ENCODE results near the gene HMG20B.

Gene HMG20B

DNA sequence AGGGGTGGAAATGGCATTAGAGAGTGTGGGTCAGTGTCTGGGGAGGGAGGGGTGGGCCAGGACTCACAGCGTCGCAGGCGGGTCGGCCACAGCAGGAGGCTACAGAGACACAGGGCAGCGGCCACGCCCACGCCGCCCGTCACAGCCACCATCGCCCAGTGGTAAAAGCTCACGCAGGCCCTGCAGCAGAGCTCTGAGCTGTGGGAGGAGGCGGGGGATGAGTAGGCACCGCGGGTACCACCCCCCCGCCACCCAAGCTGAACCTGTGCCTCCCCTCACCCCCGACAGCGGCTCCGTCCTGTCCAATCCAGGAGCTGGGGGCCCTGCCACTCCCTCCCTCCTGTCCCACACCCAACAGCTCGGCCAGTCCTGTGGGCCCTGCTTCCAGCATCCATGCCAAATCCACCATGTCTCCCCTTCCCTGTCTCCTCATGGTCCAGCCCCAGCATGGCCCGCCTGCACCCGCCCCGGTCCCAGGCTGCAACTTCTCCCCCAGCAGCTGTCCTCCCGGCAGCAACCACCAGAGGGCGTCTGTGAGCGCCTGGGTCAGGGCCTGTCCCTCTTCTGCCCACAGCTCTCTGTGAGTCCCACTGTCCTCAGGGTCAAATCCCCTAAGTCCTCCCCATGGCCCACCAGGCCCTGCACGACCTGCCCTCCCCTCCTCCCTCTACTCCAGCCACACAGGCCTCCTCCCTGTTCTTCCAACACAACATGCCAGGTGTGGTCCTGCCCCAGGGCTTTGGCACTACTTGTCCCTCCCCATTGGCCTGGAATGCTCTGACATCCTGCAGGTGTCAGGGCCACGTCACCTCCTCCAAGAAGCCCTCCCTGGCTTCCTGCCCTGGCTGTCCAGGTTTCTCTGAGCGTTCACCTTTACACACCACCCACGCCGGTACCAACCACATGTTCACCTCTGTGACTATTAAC, 27.7 kb upstream of the HMG20B start:
- Mint-ChIP-seq H3K4me1 (peaks cover 10% of the 10 kb centered on the region), H3K27ac (peak overlapping the region; percentile 70), H3K36me3 (ENCODE audit: low read depth) (peaks cover 5% of the 10 kb centered on the region), H3K4me3 (no peak overlapping the region), H3K9me3 (no peaks in the 10 kb centered on the region), H3K27me3 (no peaks in the 10 kb centered on the region)
- DNase-seq: peak; percentile 90
- ATAC-seq: peak; percentile 52

DNA sequence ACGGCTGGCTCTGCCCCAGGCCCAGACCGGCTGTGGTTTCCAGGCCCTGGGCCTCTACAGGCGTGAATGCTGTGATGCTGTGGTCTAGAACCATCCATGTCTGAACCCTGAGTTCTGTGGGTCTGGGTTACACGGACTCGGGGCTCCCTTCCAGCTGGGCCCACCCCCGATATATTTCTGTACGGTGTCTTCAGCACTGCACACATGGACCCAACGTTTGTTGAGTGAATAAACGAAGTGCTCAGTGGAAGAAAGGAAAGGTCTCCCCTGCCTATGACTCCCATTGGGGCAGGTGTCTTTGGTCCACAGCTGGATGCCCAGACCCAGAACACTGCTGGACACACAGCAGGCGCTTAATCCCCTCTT, 27.1 kb upstream of the HMG20B start:
- Mint-ChIP-seq H3K36me3 (ENCODE audit: low read depth) (peaks cover 3% of the 10 kb centered on the region), H3K4me3 (no peak overlapping the region), H3K4me1 (peaks cover 10% of the 10 kb centered on the region), H3K27me3 (no peaks in the 10 kb centered on the region), H3K9me3 (no peaks in the 10 kb centered on the region), H3K27ac (peak overlapping the region; percentile 46)
- ATAC-seq (no peak), DNase-seq (no peak)

DNA sequence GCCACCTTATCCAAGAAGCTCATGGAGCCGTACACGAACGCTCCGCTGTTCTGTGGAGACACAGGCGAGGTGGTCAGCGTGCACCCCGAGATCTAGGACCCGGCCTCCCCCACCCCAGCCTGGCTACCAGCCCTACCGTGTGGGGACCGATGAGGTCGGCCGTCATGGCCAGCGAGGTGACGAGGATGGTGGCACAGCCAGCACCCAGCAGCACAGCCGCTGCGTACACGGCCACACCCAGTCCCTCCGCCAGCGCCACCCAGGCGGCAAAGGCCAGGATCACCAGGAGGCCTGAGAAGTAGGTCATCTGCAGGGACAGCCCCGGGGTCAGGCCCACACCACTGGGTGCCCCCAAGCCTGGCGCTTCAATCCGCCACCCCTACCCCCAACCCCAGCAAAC, 26.6 kb upstream of the HMG20B start:
- Mint-ChIP-seq H3K36me3 (ENCODE audit: low read depth) (peaks cover 3% of the 10 kb centered on the region), H3K9me3 (no peaks in the 10 kb centered on the region), H3K4me1 (peaks cover 14% of the 10 kb centered on the region), H3K4me3 (no peak overlapping the region), H3K27me3 (no peaks in the 10 kb centered on the region), H3K27ac (peak overlapping the region; percentile 46)
- no peak for ATAC-seq
- no peak for DNase-seq

DNA sequence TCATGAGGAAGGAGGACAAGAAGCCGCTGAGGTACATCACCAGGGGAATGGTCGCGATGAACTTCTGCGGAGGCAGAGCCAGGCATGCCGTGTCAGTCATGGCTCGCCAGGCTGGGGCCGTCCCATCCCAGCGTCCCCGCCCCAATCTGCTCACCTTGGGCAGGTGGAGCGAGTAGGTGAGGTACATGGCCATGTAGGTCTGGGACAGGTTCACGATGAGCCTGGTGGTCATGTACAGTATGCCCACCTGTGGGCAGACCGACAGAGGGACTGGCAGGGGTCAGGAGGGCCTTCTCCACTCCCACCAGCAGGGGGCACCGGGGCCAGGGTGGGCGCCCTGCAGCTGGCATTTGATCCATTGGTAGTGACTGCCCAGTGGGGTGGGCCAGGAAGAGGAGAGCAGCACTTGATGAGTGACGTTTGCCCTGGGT, 25.4 kb upstream of the HMG20B start:
- no peak for ATAC-seq

DNA sequence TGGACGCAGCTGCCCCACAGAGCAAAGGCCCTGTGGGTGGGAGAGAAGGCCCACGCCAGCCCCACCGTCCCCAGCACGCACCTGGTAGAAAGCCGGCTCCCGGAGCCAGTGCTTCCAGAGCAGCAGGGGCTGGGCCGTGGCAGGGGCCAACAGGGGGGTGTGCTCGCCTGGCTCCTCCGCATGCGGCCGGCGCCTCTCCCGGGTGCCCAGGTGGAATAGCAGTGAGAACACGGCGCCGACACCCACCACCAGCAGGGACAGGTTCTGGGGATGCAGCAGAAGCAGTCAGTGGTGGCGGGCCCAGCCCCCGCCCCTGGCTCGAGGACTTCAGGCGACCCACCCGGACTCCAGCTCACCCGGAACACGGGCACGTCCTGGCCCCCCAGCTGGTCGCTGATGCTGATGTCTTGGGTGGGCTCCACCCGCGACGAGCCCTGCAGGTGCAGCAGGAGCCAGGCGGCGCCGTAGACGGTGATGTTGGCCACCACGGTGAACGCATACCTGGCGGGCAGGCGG, 24.9 kb upstream of the HMG20B start:
- Mint-ChIP-seq H3K4me1 (peaks cover 23% of the 10 kb centered on the region), H3K9me3 (no peaks in the 10 kb centered on the region), H3K36me3 (ENCODE audit: low read depth) (peaks cover 3% of the 10 kb centered on the region), H3K4me3 (no peak overlapping the region), H3K27ac (no peak overlapping the region), H3K27me3 (no peaks in the 10 kb centered on the region)
- ATAC-seq (no peak), DNase-seq (no peak)

More for the DNA sequence above, 25.4 kb upstream of the HMG20B start:
- Mint-ChIP-seq H3K27me3 (no peaks in the 10 kb centered on the region), H3K27ac (no peak overlapping the region), H3K36me3 (ENCODE audit: low read depth) (peaks cover 3% of the 10 kb centered on the region), H3K4me1 (peaks cover 18% of the 10 kb centered on the region), H3K4me3 (no peak overlapping the region), H3K9me3 (no peaks in the 10 kb centered on the region)
- peak; percentile 60 for DNase-seq

DNA sequence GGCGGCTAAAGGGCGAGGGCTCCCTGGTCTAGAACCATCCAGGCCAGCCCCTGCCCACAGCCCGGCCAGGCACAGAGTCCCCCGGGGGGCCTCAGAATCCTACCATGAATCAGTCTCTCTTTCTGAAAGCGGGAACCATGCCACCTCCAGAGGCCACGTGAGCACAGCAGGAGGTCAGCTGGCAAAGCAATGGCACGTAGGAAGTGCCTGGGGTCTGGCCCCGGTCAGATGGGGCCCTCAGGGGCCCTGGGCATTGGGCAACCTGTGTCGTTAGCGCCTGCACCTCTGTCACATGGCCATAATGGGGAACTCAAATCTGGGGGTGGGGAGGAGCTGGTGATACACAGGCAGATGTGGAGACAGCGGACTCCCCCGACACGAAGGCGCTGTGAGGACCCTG, 24.1 kb upstream of the HMG20B start:
- Mint-ChIP-seq H3K27ac (no peak overlapping the region), H3K27me3 (no peaks in the 10 kb centered on the region), H3K36me3 (ENCODE audit: low read depth) (peaks cover 3% of the 10 kb centered on the region), H3K4me3 (no peak overlapping the region), H3K9me3 (no peaks in the 10 kb centered on the region), H3K4me1 (peaks cover 27% of the 10 kb centered on the region)
- no peak for DNase-seq
- ATAC-seq: no peak

DNA sequence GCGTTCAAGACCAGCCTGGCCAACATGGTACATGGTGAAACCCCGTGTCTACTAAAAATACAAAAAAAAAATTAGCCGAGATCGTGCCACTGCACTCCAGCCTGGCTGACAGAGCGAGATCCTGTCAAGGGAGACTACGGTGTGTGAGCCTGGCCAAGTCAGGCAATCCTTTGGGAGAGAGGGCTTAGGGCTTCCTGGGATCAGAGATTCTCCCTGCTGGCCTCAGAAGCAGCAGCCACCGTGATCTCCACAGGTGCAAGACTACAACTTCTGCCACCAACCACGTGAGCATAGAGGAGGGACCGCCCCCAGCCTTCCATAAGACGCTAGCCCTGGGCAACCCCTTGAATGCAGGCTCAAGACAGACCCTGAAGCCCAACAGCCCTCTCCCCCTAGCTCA, 22.9 kb upstream of the HMG20B start:
- ATAC-seq (no peak), DNase-seq (no peak)
- Mint-ChIP-seq H3K4me1 (peaks cover 34% of the 10 kb centered on the region), H3K36me3 (ENCODE audit: low read depth) (peaks cover 3% of the 10 kb centered on the region), H3K27me3 (no peaks in the 10 kb centered on the region), H3K9me3 (no peaks in the 10 kb centered on the region), H3K27ac (no peak overlapping the region), H3K4me3 (no peak overlapping the region)

DNA sequence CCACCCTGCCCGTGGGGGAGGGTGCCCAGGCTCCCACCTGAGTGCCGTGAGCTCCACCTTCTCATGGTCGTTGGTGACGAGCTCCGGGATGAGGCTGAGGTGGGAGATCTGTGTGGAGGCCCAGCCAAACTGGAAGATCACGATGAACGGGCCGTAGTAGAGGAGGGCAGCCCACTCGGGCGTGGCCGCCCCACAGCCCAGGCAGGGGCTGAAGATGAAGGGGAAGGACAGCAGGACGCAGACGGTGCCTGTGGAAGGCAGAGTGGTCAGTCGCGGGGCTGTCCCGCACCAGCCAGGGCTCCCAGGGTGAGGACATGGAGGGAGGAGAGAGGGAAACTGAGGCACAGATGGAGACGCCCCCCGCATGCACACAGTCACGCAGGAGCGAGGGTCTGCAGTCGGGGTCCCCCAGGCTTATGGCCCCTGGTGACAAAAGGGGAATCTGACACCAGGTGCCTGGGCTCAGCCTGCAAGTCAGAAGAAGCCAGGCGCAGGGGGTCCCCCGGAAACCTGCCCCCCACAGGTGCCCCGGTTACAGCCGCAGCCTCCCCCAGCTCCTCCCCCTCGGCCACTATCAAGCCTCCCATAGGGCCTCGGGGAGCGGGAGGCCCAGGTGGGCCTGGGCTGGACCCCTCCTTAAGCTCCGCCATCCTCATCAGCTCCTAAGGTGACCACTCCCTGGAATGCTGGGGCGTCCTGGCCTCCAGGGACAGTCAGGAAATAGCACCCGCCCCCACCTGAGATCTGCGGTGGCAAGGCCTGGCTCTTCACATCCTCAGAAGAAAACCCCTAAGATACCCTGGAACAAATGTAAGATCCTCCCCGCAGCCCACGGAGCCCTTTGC, 21.6 kb upstream of the HMG20B start:
- Mint-ChIP-seq H3K4me1 (peaks cover 37% of the 10 kb centered on the region), H3K27ac (peak overlapping the region; percentile 31)
- ATAC-seq: no peak

DNA sequence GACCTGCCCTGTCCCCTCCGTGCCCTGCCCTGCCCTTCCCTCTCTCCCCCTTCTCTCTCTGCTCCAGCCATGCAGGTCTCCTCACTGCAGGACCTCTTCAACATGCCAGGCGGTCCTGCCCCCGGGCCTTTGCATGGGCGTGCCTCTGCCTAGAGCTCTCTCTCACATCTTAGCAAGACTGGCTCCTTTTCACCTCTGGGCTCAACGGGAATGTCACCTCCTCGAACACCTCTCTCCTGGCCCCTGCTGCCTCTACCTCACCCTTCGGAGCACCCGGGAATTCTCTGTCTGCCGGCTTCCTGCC, 21.0 kb upstream of the HMG20B start:
- H3K4me3 Mint-ChIP-seq: no peak overlapping the region
- DNase-seq (no peak), ATAC-seq (no peak)
- peaks cover 1% of the 10 kb centered on the region for H3K36me3 Mint-ChIP-seq (ENCODE audit: low read depth)
- H3K4me1 Mint-ChIP-seq: peaks cover 43% of the 10 kb centered on the region
- H3K9me3 Mint-ChIP-seq: no peaks in the 10 kb centered on the region
- no peaks in the 10 kb centered on the region for H3K27me3 Mint-ChIP-seq
- H3K27ac Mint-ChIP-seq: peak overlapping the region; percentile 31

More for the DNA sequence above, 21.6 kb upstream of the HMG20B start:
- Mint-ChIP-seq H3K4me3 (no peak overlapping the region), H3K27me3 (no peaks in the 10 kb centered on the region), H3K36me3 (ENCODE audit: low read depth) (no peaks in the 10 kb centered on the region), H3K9me3 (no peaks in the 10 kb centered on the region)
- no peak for DNase-seq

DNA sequence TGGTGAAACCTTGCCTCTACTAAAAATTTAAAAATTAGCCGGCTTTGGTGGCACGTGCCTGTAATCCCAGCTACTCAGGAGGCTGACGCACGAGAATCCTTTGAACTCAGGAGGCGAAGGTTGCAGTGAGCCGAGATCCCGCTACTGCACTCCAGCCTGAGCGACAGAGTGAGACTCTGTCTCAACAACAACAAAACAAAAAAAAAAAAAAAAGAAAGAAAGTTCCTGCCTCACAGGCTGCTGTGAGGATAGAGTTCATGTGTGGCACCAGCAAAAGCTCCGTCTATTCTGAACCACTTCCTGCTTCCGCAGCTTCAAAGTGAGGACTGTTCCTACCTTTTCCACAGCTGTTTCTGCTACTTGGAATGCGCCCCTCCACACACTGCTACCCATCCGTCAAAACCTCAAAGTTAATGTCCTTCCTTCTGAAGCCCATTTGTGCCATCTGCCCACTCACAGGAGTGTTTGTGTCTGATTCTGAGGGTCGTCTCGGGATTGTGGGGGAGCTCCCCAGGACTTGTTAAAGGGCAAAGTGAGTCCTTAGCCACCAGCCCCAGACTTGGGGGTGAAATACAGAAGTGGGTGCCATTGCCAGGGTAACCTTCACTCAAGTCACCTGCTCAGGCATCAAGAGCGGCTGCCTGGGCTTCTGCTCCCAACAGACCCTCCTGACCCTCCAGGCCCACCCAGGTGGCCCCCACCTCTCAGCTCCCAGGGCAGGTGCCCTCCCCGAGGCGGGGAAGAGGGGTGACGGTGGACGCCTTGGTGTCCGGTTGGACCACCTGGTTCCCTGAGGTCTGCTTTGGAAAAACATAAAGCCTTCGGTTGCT, 18.3 kb upstream of the HMG20B start:
- H3K4me1 Mint-ChIP-seq: peaks cover 52% of the 10 kb centered on the region
- no peak for DNase-seq
- no peaks in the 10 kb centered on the region for H3K9me3 Mint-ChIP-seq
- H3K4me3 Mint-ChIP-seq: peak overlapping the region; percentile 99
- H3K27me3 Mint-ChIP-seq: no peaks in the 10 kb centered on the region
- H3K36me3 Mint-ChIP-seq (ENCODE audit: low read depth): peaks cover 2% of the 10 kb centered on the region
- peak overlapping the region; percentile 80 for H3K27ac Mint-ChIP-seq
- ATAC-seq: no peak

DNA sequence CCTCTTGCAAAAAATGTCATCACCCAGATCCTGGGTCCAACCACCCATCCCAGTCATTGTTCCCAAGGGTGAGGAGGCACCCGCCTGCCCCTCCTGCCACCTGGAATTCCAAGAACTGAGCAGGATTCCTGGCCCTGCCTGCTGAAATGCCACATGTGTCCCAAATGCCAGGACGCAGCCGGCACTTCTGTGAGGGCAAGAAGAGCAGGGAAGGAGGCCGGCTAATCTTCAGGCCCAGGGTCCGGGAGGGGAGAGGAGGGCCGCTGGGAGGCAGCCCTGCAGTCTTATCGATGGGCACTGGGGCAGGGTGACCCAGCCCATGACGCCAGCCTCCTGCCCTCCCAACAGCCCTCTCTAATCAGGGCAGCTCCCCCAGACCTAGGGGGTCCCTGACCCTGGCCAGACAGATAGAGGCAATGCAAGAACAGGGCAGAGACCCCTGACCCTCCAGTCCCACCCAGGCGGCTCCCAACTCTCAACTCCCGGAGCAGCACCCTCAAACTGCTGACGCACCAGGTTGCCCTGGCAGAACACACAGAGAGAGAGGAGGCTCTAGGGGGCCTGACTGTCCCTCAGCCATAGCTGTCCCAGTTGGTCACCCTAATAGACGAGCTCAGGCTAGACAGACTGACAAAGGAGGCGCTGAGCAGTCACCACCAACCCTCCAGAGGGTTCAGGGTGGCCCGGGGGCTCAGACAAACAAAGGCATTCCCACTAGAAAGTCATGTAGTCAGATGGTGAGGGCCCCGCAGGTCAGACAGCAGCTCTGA, 16.9 kb upstream of the HMG20B start:
- peaks cover 2% of the 10 kb centered on the region for H3K36me3 Mint-ChIP-seq (ENCODE audit: low read depth)
- peak overlapping the region; percentile 99 for H3K4me3 Mint-ChIP-seq
- DNase-seq (no peak), ATAC-seq (no peak)
- no peaks in the 10 kb centered on the region for H3K27me3 Mint-ChIP-seq
- no peaks in the 10 kb centered on the region for H3K9me3 Mint-ChIP-seq
- H3K27ac Mint-ChIP-seq: peak overlapping the region; percentile 94
- peaks cover 51% of the 10 kb centered on the region for H3K4me1 Mint-ChIP-seq

DNA sequence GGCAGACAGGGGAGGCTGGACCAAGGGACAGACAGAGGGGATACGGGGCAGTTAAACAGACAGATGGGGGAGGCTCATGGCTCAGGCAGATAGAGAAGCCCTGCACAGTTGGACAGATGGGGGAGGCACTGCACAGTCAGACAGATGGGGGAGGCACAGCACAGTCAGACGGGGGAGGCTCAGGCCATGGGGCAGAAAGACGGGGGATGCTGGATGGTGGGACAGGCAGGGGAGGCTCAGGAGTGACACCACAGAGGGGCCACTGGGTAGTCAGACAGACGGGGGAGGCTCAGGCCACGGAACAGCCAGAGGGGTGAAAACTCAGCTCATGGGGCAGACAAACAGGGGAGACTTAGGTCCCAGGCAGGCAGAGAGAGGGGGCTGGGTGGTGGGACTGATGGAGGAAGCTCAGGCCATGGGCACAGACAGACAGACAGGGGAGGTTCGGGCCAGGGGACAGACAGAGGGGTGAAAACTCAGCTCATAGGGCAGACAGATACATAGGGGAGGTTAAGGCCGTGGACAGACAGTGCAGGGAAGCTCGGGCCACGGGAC, 16.2 kb upstream of the HMG20B start:
- peaks cover 48% of the 10 kb centered on the region for H3K4me1 Mint-ChIP-seq
- no peaks in the 10 kb centered on the region for H3K9me3 Mint-ChIP-seq
- no peaks in the 10 kb centered on the region for H3K27me3 Mint-ChIP-seq
- ATAC-seq (no peak), DNase-seq (no peak)
- peaks cover 2% of the 10 kb centered on the region for H3K36me3 Mint-ChIP-seq (ENCODE audit: low read depth)
- H3K4me3 Mint-ChIP-seq: peak overlapping the region; percentile 99
- peak overlapping the region; percentile 94 for H3K27ac Mint-ChIP-seq

DNA sequence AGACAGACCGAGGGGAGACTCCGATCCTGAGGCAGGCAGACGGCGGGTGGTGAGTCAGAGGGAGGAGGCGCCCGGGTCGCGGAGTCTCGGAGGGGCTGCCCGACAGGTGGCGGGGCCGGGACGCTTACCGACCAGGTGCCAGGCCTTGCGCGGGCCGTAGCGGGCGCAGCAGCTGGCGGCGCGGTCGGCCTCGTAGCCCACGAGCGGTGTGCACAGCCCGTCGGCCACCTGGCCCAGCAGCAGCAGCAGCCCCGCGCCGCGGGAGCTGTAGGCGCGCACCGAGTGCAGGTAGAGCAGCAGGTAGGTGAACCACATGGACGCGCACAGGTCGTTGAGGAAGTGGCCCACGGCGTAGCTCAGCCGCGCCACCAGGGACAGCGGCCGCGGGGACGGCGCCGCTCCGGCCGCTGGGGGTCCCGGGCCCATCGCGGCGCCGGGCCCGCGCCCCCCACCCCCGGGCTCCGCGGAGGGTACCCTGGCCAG, 15.7 kb upstream of the HMG20B start:
- peak overlapping the region; percentile 99 for H3K4me3 Mint-ChIP-seq
- H3K36me3 Mint-ChIP-seq (ENCODE audit: low read depth): peaks cover 2% of the 10 kb centered on the region
- peak; percentile 78 for DNase-seq
- H3K27ac Mint-ChIP-seq: peak overlapping the region; percentile 94
- ATAC-seq: peak; percentile 55
- no peaks in the 10 kb centered on the region for H3K9me3 Mint-ChIP-seq
- H3K4me1 Mint-ChIP-seq: peaks cover 44% of the 10 kb centered on the region
- H3K27me3 Mint-ChIP-seq: no peaks in the 10 kb centered on the region
